ENCODE data around the gene ZFR2. TPM values are rescaled to one million over a fixed set of nuclear protein-coding genes. Genes with fewer than 3 reads are reported as not detected.
"Not testable (repeated sequence)": the region's sequence is repeated elsewhere in the genome, so short reads cannot be mapped to it uniquely, and the experiment has no call there.

The ZFR2 gene
- total RNA-seq, 1 donor from 2014 or later = not detected

DNA sequence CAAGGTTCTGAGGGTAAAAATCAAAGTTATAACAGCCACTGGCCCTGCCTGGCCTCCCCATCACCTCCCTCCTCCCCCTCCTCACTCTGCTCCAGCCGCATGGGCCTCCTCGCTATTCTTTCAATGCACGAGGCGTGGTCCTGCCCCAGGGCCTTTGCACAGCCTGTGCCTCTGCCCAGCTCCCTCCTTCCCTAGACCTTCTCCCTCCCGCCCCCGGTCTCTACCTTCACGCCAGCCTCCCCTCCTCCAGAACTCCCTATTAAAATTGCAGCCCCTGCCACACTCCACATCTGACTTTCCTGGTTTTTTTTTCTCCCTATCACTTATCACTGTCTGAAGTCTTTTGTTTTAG is 100.1 kb downstream of the ZFR2 start:
- no peak overlapping the region for H3K4me3 ChIP-seq (ENCODE audit: low read depth, low read length)
- DNase-seq (ENCODE audit: low read depth) = no peak
- no peak for TF ChIP-seq CTCF (conservative IDR thresholded peaks at IDR 0.05; ENCODE audit: low read depth, low read length)

GRCh38 chr19:3768015-3768747 is 100.7 kb downstream of the ZFR2 start:
- DNase-seq (ENCODE audit: low read depth) = no peak
- no peak overlapping the region for H3K4me3 ChIP-seq (ENCODE audit: low read depth, low read length)
- TF ChIP-seq CTCF (conservative IDR thresholded peaks at IDR 0.05; ENCODE audit: low read depth, low read length) = no peak

GRCh38 chr19:3767050-3767449 is 101.8 kb downstream of the ZFR2 start:
- H3K4me3 ChIP-seq (ENCODE audit: low read depth, low read length) = no peak overlapping the region
- no peak for TF ChIP-seq CTCF (conservative IDR thresholded peaks at IDR 0.05; ENCODE audit: low read depth, low read length)
- DNase-seq (ENCODE audit: low read depth) = no peak

- DNase-seq (ENCODE audit: low read depth) = no peak
- no peak overlapping the region for H3K4me3 ChIP-seq (ENCODE audit: low read depth, low read length)
- no peak for TF ChIP-seq CTCF (conservative IDR thresholded peaks at IDR 0.05; ENCODE audit: low read depth, low read length)
These were observed 102.3 kb downstream of the ZFR2 start for GRCh38 chr19:3766520-3766919.

DNA sequence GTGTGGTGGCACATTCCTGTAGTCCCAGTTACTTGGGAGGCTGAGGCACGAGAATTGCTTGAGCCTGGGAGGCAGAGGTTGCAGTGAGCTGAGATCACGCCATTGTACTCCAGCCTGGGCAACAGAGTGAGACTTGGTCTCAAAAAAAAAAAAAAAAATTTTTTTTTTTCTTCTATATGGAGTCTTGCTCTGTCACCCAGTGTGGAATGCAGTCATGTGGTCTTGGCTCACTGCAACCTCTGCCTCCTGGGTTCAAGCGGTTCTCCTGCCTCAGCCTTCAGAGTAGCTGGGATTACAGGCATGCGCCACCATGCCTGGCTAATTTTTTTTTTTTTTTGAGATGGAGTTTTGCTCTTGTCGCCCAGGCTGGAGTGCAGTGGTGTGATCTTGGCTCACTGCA is 103.1 kb downstream of the ZFR2 start:
- DNase-seq (ENCODE audit: low read depth); H3K4me3 ChIP-seq (ENCODE audit: low read depth, low read length): not testable (repeated sequence)

- no peak overlapping the region for H3K4me3 ChIP-seq (ENCODE audit: low read depth, low read length)
- TF ChIP-seq CTCF (conservative IDR thresholded peaks at IDR 0.05; ENCODE audit: low read depth, low read length) = no peak
- DNase-seq (ENCODE audit: low read depth) = no peak
These were observed 103.7 kb downstream of the ZFR2 start for GRCh38 chr19:3765121-3765520.

DNA sequence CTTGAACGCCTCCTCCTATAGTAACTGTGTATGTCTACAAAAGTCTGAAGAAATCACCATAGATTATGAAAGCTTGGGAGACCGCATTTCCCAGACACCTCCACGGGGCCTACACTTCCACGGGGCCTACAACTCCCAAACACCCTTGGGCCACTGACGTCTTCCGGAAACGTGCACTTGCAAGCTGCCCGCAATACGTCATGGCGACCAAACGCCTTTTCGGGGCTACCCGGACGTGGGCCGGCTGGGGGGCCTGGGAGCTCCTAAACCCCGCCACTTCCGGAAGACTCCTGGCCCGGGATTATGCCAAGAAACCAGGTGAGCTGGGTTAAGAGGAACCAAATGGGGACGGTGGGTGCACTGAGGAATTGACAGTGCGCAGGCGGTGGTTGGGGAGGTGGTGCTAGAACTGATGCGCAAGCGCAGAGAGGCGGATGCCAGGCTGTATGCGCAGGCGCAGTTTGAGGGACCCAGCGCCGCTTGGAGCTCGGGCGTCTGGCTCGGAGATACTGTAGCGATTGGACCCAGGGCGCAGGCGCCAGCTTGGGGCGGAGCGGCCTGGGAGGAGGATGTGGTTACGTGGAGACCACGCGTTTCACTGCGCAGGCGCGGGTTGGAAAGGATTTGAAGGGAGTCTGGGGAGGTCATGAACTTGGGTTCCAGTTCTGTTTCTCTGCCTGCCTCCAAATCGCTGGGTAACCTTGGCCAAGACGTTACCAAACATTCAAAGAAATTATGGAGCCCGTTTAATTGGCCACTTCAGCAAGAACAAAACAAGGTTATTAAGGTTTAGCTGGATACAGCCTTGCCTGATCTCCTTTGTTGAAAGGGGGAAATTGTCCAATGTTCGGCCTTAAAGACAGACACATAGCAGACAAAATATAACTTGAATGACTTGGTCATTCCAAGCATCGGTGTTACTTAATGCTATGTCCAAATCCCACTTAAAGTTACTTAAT is 106.1 kb downstream of the ZFR2 start, which contains the start of gene MRPL54:
TSS of gene MRPL54 (plus strand) at position 182 of the 959 bp plus-strand sequence. CDS start at position 201, 19 bp downstream.
- H3K4me3 ChIP-seq (ENCODE audit: low read depth, low read length) = peak within 1 kb of the TSS; percentile 100
- peak; percentile 87 for DNase-seq (ENCODE audit: low read depth)
- no peak for TF ChIP-seq CTCF (conservative IDR thresholded peaks at IDR 0.05; ENCODE audit: low read depth, low read length)
